Heart right ventricle (tissue), 16 donors: Measurements from ENCODE around the gene HCK. TPM values are rescaled to one million over a fixed set of nuclear protein-coding genes. Genes with fewer than 3 reads are reported as not detected.

Experiments used
- ATAC-seq, 8 donors: fragments of 200-7000 bp; cut with Tn5 transposase; one replicate each; pipeline ENCODE4 v1.9.1; 2020; ENCODE audit warnings: mild to moderate bottlenecking in 8 of 8, moderate library complexity in 8 of 8, moderate number of reproducible peaks in 1 of 8
- DNase-seq, 2 donors: peaks; one replicate each; pipeline ENCODE4 v3.0.0-alpha.2; 2020
- H3K27ac ChIP-seq, 10 donors: fragments of 200-600 bp; sonication (generic) in 2 of 10; one replicate each; pipeline versions ENCODE4 v1.5.0 to v1.8.0; 2020 to 2022; ENCODE audit warnings: mild to moderate bottlenecking in 3 of 10
- H3K27me3 ChIP-seq, 7 donors: fragments of 200-600 bp; one replicate each; pipeline ENCODE4 v1.8.0; 2021 to 2022; ENCODE audit warnings: mild to moderate bottlenecking in 2 of 7
- H3K36me3 ChIP-seq, 9 donors: fragments of 200-600 bp; sonication (generic) in 1 of 9; one replicate each; pipeline versions ENCODE4 v1.5.0 to v1.8.0; 2020 to 2022; ENCODE audit warnings: mild to moderate bottlenecking in 2 of 9
- H3K4me1 ChIP-seq, 9 donors: fragments of 200-600 bp; sonication (generic) in 1 of 9; one replicate each; pipeline versions ENCODE4 v1.5.0 to v1.8.0; 2020 to 2022; ENCODE audit warnings: mild to moderate bottlenecking in 4 of 9
- H3K4me3 ChIP-seq, 10 donors: fragments of 200-600 bp; sonication (generic) in 2 of 10; one replicate each; pipeline versions ENCODE4 v1.5.0 to v1.8.0; 2020 to 2022; ENCODE audit warnings: mild to moderate bottlenecking in 7 of 10, moderate library complexity in 2 of 10
- H3K9me3 ChIP-seq, 11 donors: fragments of 200-600 bp in 10 of 11; sonication (generic) in 2 of 11; one replicate each; pipeline versions ENCODE4 v1.5.0 to v1.8.0; 2013 to 2022; ENCODE audit warnings: mild to moderate bottlenecking in 2 of 11, control low read depth in 1 of 11, moderate library complexity in 1 of 11
- WGBS, 2 donors: extraction: QIAGEN DNeasy Blood & Tissue Kit; methylation state at CpG; one replicate each; pipeline ENCODE4 v1.1.7; 2013; ENCODE audit warnings: inconsistent platforms in 1 of 2; 5-methylcytosine and 5-hydroxymethylcytosine counted together
- intact Hi-C, 10 donors: fragments of 100-400 bp; cut with DNase I; formaldehyde crosslinking; loops; one replicate each; pipeline versions ENCODE4 v1.11.1 to v1.14.2; 2022
- polyA plus RNA-seq, 2 donors: library from polyadenylated mRNA; stranded (reverse); fragments of 200-250 nt; gene quantifications; one replicate each; pipeline ENCODE4 v1.2.3, GENCODE V29; 2013
- total RNA-seq, 10 donors: library from RNA; stranded (reverse); fragmentation: NEBNext Ultra II Directional in 3 of 10; extraction: Animal tissue kit (Norgen Biotek cat#: 25700) in 3 of 10; gene quantifications; one replicate each; pipeline versions ENCODE4 v1.2.1 to v1.2.4, GENCODE V29; 2021 to 2023
- TF ChIP-seq, protein P1 (sequence below), 9 donors: fragments of 200-600 bp; sonication (generic) in 2 of 9; IDR thresholded peaks; one replicate each; pipeline versions ENCODE4 v1.5.0 to v1.8.0; 2021 to 2022; ENCODE audit warnings: antibody characterized with exemption in 9 of 9, mild to moderate bottlenecking in 5 of 9, moderate library complexity in 1 of 9
- donor health status: Arrhythmogenic right ventricular cardiomyopathy.
- donor health status: ischemic (EF 13 %, LVEDD 7.1; RV severe dilation, severe dysfunction).
- donor health status: healthy with polysubstance abuse.
- donor health status: DM: no; HTN: yes; CAD: no.
- donor health status: DM: no; HTN: no; CAD: no.
- donor health status: ischemic (EF 25% LVEDD 6.9; RV normal size, moderate dysfunction).
- donor health status: ischemic (EF 25% LVEDD 5.7; RV mildly dilated, moderate dysfunction).
- donor health status: healthy.
- donor health status: DM: yes; HTN: yes; CAD: no.
- donor health status: Ischemic cardiomyopathy.
- donor health status: ischemic (EF 35%, LVEDD 5.7; RV mildly dilated, moderate dysfunction).
- donor health status: nonischemic (EF 11% LVEDD 7.7; RV severe dilation, severe dysfunction).
- donor health status: DM: yes; HTN: yes; CAD: no.
- donor health status: PGD.
- donor health status: ischemic (EF 29% LVEDD 5.4; RV normal size, mild dysfunction).
- donor health status: nonischemic (EF 23%, LVEDD 6.1; RV moderate dilation, normal function).

HCK gene
- total and polyA plus RNA-seq, 12 donors: 1.6 to 22.9 (median 3.0) TPM

DNA sequence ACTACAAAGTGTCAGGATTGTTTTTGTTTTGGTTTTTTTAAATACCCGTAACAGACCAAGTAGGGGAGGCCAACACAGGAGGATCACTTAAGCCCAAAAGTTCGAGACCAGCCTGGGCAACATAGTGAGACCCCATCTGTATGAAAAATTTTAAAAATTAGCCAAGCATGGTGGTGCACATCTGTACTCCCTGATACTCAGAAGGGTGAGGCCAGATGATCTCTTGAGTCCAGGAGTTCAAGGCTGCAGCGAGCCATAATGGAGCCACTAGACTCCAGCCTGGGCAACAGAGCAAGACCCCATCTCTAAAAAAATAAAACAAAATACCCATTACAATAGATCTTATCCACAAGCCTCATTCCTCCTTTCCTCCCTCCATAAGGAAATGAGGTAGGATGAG lies 28.7 kb downstream of the HCK start:
- WGBS, 2 donors: 64 to 90% methylated on average over 3 of the region's 3 CpGs
- intact Hi-C loops: loop anchor here in 2 of 10 donors (10.0 kb wide), 2 partner anchors 236 to 256 kb away; partner anchors contain the start of gene FOXS1 (in 1 of the 2)
- Histone ChIP-seq H3K36me3 (peaks cover 0 to 76% (median 0%) of the 10 kb centered on the region in 9 donors), H3K27ac (no peak overlapping the region), H3K9me3 (no peaks in the 10 kb centered on the region), H3K27me3 (peaks cover 0 to 18% (median 4%) of the 10 kb centered on the region in 7 donors), H3K4me3 (no peak overlapping the region), H3K4me1 (peaks cover 0 to 12% (median 0%) of the 10 kb centered on the region in 9 donors)
- DNase-seq (no peak), ATAC-seq (no peak)
- TF ChIP-seq, protein P1, sequence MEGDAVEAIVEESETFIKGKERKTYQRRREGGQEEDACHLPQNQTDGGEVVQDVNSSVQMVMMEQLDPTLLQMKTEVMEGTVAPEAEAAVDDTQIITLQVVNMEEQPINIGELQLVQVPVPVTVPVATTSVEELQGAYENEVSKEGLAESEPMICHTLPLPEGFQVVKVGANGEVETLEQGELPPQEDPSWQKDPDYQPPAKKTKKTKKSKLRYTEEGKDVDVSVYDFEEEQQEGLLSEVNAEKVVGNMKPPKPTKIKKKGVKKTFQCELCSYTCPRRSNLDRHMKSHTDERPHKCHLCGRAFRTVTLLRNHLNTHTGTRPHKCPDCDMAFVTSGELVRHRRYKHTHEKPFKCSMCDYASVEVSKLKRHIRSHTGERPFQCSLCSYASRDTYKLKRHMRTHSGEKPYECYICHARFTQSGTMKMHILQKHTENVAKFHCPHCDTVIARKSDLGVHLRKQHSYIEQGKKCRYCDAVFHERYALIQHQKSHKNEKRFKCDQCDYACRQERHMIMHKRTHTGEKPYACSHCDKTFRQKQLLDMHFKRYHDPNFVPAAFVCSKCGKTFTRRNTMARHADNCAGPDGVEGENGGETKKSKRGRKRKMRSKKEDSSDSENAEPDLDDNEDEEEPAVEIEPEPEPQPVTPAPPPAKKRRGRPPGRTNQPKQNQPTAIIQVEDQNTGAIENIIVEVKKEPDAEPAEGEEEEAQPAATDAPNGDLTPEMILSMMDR (IDR thresholded peaks at IDR 0.05): no peak

DNA sequence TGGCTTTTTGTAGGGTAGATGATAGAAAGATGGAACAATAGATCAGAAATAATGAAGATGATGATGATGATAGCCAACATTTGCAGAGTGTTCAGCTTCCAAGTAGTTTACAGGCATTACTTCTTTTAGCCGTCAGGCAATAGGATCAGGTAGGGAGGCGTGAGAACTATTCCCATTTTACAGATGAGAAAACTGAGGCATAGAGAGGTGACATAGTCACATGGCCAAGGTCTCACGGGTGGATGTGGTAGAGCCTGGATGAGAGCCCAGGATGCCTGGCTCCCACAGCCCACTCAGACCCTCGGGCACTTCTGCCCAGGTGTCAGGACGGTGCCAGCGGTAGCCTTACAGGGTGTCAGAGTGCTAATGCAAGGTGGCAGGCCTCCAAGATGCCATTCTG lies 31.4 kb downstream of the HCK start:
- no peaks in the 10 kb centered on the region for H3K9me3 ChIP-seq
- no peak overlapping the region for H3K27ac ChIP-seq
- ATAC-seq: no peak
- 89 to 90% methylated on average over 6 of the region's 6 CpGs for WGBS, 2 donors
- no peaks in the 10 kb centered on the region for H3K4me1 ChIP-seq
- intact Hi-C loops: loop anchor here in 2 of 10 donors (10.0 kb wide), 2 partner anchors 239 to 259 kb away; partner anchors contain the start of gene FOXS1 (in 1 of the 2)
- DNase-seq: no peak
- H3K4me3 ChIP-seq: no peak overlapping the region
- peaks cover 0 to 85% (median 0%) of the 10 kb centered on the region in 9 donors for H3K36me3 ChIP-seq
- H3K27me3 ChIP-seq: peaks cover 0 to 15% (median 4%) of the 10 kb centered on the region in 7 donors
- TF ChIP-seq, protein P1 (IDR thresholded peaks at IDR 0.05): no peak

DNA sequence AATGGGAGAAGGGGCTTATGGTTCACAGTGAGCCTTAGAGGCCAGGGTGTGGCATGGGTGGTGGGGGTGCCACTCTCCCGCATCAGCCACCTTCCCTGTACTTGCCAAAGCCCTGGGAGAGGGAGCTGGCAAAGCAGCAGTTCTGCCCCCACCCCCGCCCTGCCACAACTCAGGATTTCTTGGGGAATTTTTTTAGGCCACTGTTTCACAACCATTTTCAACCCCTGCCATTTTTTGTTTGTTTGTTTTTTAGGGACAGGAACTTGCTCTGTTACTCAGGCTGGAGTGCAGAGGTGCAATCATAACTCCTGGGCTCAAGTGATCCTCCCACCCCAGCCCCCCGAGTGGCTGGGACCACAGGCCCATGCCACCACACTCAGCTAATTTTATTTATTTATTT lies 35.0 kb downstream of the HCK start:
- Histone ChIP-seq H3K27ac (no peak overlapping the region), H3K9me3 (no peaks in the 10 kb centered on the region), H3K36me3 (peaks cover 0 to 88% (median 0%) of the 10 kb centered on the region in 9 donors), H3K4me1 (peaks cover 0 to 4% (median 0%) of the 10 kb centered on the region in 9 donors), H3K4me3 (no peak overlapping the region), H3K27me3 (peaks cover 0 to 15% (median 3%) of the 10 kb centered on the region in 7 donors)
- TF ChIP-seq, protein P1 (IDR thresholded peaks at IDR 0.05): no peak
- intact Hi-C loops: loop anchor here in 2 of 10 donors (10.0 kb wide), 2 partner anchors 242 to 262 kb away; partner anchors contain the start of gene FOXS1 (in 1 of the 2)
- 87 to 92% methylated on average over 3 of the region's 3 CpGs for WGBS, 2 donors
- ATAC-seq: no peak
- no peak for DNase-seq

DNA sequence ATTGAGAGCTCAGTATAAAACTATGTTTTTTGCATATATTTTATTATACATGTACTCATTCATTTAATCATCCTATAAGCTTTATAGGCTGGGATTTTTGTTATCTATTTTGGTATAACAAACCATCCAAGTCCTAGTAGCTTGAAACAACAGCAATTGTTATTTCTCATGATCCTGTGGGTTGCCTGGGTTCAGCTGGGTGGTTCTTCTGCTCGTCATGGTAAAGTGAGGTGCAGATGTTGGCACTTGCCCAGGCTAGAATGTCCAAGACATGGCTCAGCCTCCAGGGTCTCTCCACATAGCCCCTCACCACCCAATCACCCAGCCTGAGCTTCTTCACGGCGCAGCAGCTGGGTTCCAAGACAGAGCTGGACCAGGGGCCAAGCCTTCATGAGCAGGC lies 36.7 kb downstream of the HCK start:
- ATAC-seq (no peak), DNase-seq (no peak)
- peaks cover 0 to 4% (median 0%) of the 10 kb centered on the region in 7 donors for H3K27me3 ChIP-seq
- H3K4me3 ChIP-seq: no peak overlapping the region
- H3K27ac ChIP-seq: no peak overlapping the region
- WGBS, 2 donors: 92 to 93% methylated on average over 3 of the region's 3 CpGs
- TF ChIP-seq, protein P1 (IDR thresholded peaks at IDR 0.05): no peak
- intact Hi-C loops: loop anchor here in 2 of 10 donors (10.0 kb wide), 2 partner anchors 244 to 264 kb away; partner anchors contain the start of gene FOXS1 (in 1 of the 2)
- H3K9me3 ChIP-seq: no peaks in the 10 kb centered on the region
- peaks cover 0 to 87% (median 0%) of the 10 kb centered on the region in 9 donors for H3K36me3 ChIP-seq
- peaks cover 0 to 6% (median 0%) of the 10 kb centered on the region in 9 donors for H3K4me1 ChIP-seq
